ENCODE results near the gene ULK1.

- TF ChIP-seq POLR2A (IDR thresholded peaks at IDR 0.05) (no peak), POLR2AphosphoS5 (IDR thresholded peaks at IDR 0.05) (no peak), CTCF (IDR thresholded peaks at IDR 0.05 in 8 of 11, conservative IDR thresholded peaks at IDR 0.05 in 3 of 11) (no peak)
Observed at GRCh38 chr12:131930510-131930909, 36.1 kb downstream of the ULK1 start.

Data from spleen (tissue), 7 donors.